Daoy (cell line): ENCODE data around the gene FAM193B. TPM values are rescaled to one million over a fixed set of nuclear protein-coding genes. Genes with fewer than 3 reads are reported as not detected.

Experiments used
- DNase-seq: peaks from one replicate; pipeline ENCODE4 v3.0.0-alpha.2; 2015; ENCODE audit warnings: low read depth
- total RNA-seq: library from RNA; depleted of rRNA; stranded (reverse); fragments of >200 nt; shearing (Covaris generic); gene quantifications from 2 replicates; pipeline ENCODE4 v1.2.3, GENCODE V29; 2014

Gene FAM193B
- total RNA-seq, 1 experiment from 2014 or later, result 26.7 TPM

GRCh38 chr5:177515580-177515979 lies 38.8 kb downstream of the FAM193B start:
- no peak for DNase-seq

DNA sequence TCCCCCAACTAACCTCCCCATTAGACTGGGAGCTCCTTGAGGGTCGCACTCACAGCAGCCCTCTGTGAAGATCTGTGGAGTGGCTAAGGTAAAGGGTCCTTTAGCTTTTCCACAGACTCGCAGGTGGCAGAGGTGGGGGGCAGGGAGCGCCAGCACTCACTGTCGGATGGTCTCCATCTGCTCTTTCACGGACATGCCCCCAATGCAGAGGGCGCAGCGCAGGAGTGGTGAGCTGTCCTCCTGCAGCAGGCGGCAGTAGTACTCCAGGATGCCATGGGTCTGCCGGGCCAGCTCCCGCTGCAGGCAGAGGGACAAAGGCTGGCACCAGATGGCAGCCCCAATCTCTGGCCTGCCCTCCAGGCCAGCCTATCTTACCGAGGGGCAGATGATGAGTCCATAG lies 39.8 kb downstream of the FAM193B start:
- no peak for DNase-seq

DNA sequence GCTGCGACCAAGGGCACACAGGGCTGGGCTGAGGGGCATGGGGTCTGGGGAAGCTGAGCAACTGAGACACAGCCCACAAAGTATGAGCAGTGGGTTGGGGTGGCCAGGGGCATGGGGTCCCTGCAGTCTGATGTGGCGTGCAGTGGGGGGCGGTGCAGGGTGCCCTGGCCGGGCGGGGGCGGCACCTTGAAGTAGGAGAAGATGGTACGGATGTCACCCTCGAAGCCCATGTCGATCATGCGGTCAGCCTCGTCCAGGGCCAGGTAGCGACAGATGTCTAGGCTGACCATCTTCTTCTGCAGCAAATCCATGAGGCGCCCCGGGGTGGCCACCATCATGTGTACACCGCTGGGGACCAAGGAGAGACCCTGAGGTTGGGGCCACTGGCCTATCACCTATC lies 40.9 kb downstream of the FAM193B start:
- DNase-seq, result no peak

- no peak for DNase-seq
These were observed 41.5 kb downstream of the FAM193B start for GRCh38 chr5:177512736-177513380.

GRCh38 chr5:177511796-177512675 lies 42.3 kb downstream of the FAM193B start:
- no peak for DNase-seq

DNA sequence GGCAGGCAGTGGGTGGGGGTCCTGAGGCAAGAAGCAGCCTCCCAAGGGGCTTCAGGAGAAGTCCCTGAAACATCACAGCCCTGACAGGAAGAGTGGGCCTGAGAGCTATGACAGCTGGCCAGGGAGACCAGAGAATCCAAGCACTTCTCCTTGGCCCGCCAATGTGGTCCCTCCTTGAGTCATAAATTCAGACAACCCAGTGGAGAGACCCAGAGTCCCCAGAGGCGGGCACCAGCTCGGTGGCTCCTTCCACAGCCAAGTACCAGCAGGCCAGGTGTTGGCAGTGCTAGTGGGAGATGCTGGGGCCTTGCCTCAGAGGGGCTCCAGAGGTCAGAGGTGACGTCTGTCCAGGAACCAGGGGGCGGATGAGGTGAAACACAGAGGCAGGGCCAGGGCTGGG lies 43.2 kb downstream of the FAM193B start:
- no peak for DNase-seq

- DNase-seq, result no peak
These were observed 43.8 kb downstream of the FAM193B start for GRCh38 chr5:177510567-177511053.

DNA sequence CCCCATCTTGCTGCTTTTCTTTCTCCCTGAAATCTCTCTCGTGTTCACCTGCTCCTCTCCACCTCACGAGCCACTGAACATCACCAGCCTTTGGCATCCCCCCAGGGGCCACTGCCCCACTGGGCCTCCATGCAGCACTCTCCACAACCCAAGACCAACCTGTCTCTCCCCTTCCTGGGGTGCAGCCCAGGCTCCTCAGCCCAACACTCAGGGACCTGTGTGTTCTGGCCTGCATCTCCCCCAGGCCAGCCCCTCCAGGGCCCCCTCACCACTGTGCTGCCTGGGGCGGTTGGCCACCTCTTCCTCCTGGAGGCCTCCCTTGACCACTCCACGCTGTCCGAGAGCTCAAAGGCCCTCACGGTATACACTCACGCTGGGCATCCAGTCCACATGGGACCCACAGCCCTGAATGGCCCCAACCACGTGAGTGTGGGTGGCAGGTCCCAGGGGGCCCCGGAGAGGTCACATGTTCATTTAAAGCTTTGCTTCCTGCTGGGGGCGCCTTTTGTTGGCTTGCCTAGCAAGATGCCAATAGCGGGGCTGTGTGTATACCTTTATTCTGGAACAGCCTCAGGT lies 44.3 kb downstream of the FAM193B start:
- no peak for DNase-seq

GRCh38 chr5:177509381-177509951 lies 44.9 kb downstream of the FAM193B start, which contains the start of gene DOK3:
Gene DOK3 (minus strand): TSS chr5:177509826. CDS start chr5:177509540, 286 bp downstream.
- DNase-seq, result no peak

DNA sequence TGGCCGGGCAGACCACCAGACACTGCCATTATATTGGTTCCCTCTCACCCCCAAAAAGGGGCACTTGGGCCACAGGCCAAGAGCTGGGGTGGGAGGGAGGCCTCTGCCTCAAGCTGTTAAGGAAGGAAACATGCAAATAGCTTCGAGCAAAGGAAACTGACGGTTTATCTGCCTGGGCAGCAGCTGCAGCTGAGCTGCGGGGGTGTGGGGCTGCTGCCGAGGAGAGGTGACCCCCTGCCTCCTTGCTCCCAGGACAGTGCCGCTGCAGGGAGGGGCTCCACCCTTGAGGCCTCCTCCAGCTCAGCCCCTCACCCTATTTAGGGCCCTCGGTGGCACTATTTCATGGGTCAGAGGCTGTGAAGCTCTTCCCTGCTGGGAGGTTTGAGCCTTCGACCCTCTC lies 45.5 kb downstream of the FAM193B start:
- DNase-seq, result no peak

- DNase-seq, result no peak
These were observed 46.1 kb downstream of the FAM193B start for GRCh38 chr5:177508221-177508611.

- DNase-seq, result no peak
These were observed 46.7 kb downstream of the FAM193B start for GRCh38 chr5:177507596-177508220.

GRCh38 chr5:177507165-177507564 lies 47.2 kb downstream of the FAM193B start:
- peak; percentile 36 for DNase-seq

DNA sequence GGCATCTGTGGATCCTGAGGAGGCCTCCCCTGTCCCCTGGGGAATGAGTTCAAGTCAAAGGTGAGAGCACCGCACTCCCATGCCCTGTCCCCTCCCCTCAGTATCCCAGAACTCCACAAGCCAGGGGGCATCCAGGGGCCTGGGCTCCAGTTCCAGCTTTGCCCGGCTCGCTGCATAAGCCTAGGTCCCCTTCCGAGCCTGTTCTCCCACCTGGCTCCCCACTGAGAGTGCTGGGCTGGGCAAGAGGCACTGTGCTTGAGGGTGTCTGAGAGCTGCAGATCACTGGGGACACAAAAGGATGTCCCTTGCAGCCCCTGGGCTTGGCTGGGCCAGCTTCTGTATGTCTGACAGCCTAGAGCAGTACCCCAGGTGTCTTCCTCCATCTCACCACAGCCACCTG lies 49.3 kb downstream of the FAM193B start:
- no peak for DNase-seq

DNA sequence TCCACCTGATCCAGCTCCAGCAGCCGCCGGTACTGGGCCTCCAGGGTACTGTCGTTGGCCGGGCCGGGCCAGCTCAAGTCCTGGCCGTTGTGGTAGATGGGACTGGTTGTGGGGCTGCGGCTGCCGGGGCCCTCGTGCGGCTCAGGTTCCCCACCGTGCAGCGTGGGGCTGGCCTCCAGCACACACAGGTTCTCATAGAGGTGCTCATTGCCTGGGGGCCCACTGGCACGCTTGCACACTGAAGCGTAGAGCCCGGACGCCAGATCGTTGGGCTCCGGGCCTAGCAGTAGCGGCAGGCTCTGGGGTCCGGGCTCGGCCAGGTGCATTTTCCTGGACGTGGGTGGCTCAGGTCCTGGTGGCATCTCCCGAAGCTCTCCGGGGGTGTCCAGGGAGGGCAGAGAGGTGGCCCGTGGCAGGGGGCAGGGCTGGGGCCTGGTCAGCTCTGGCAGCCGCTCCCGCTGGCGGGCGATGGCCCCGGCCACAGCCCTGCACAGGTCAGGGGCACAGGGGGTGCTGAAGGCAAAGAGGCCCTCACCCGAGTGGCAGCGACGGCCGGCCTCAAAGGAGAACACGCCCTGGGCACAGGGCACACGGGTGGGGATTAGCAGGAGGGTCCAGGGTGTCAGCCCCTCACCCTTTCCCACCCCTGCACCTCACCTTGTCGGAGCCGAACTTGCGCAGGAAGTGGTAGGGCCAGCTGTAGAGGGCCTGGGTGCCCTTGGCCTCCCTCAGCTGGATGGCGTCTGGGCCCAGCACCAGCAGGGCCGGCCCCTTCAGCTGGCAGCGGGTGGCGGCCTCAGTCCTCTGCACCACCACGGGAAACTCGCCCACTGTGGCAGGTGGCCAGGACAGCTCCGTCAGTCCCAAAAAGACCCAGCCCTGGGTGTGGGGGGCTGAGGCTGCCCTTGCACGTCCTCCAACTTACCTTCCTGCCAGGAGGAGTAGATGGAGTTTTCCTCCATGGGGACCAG lies 50.0 kb downstream of the FAM193B start:
- no peak for DNase-seq

GRCh38 chr5:177503351-177504085 lies 50.8 kb downstream of the FAM193B start:
- no peak for DNase-seq

DNA sequence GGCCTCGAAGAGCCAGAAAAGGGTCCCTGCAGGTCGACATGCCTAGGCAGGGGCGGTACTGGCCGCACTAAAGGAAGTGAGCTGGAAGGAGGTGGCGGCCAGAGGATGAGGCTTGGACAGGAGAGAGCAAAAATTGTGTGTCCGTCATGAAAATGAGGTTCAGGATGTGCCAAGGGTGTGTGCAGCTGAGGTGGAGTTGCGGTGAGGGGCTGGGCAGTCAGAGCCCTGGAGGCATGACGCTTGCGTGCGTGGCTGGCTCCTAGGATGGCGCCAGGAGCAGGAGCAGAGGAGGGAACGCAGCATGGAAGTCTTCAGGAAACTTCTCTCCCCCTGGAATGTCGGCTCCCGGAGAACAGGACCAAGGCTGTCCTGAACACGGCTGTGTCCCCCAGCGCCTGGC lies 51.5 kb downstream of the FAM193B start:
- no peak for DNase-seq

GRCh38 chr5:177501874-177502678 lies 52.3 kb downstream of the FAM193B start:
- DNase-seq, result no peak
